NB4 (cell line): ENCODE data around the gene HECW1.

Source experiments
- CTCF ChIP-seq: IDR thresholded peaks from one replicate; pipeline ENCODE4 v1.5.1; 2012; ENCODE audit warnings: low read depth, low read length
- MAX ChIP-seq: IDR thresholded peaks from 2 replicates; pipeline ENCODE4 v1.6.1; 2011; ENCODE audit warnings: low read depth, low read length
- MYC ChIP-seq: IDR thresholded peaks from 2 replicates; pipeline ENCODE4 v1.6.1; 2011; ENCODE audit warnings: low read depth, low read length
- POLR2A ChIP-seq: IDR thresholded peaks from 2 replicates; pipeline ENCODE4 v1.6.1; 2011; ENCODE audit warnings: mild to moderate bottlenecking; ENCODE audit not compliant: insufficient read length; ENCODE audit errors: extremely low read depth

- TF ChIP-seq POLR2A (no peak), CTCF (no peak), MYC (no peak), MAX (no peak)
Observed at GRCh38 chr7:43559946-43560335, 447.5 kb downstream of the HECW1 start.
